Cardiac muscle cell (in vitro differentiated cells and primary cell): Measurements from ENCODE around the gene GRM1. TPM values are rescaled to one million over a fixed set of nuclear protein-coding genes. Genes with fewer than 3 reads are reported as not detected.

Experiments
- DNase-seq, 2 donors: peaks; one replicate each; pipeline versions ENCODE4 v3.0.0 to v3.0.0-alpha.2; 2010 to 2017; ENCODE audit warnings: low read depth in 1 of 2, low spot score in 1 of 2
- H3K27ac ChIP-seq: fragments of 200-600 bp; sonication (generic); 2 replicates; pipeline ENCODE4 v1.5.1; 2016
- H3K27me3 ChIP-seq: fragments of 200-600 bp; sonication (generic); 2 replicates; pipeline ENCODE4 v1.6.0; 2016; ENCODE audit warnings: control low read depth
- H3K36me3 ChIP-seq: fragments of 200-600 bp; sonication (generic); 2 replicates; pipeline ENCODE4 v1.5.1; 2016; ENCODE audit warnings: control low read depth
- H3K4me1 ChIP-seq: fragments of 200-600 bp; sonication (generic); 2 replicates; pipeline ENCODE4 v1.8.1; 2017; ENCODE audit warnings: low read depth, mild to moderate bottlenecking, mixed run types
- H3K4me3 ChIP-seq: fragments of 200-600 bp; sonication (generic); 2 replicates; pipeline ENCODE4 v1.5.1; 2016; ENCODE audit warnings: mild to moderate bottlenecking
- H3K9me3 ChIP-seq: fragments of 200-600 bp; sonication (generic); 2 replicates; pipeline ENCODE4 v1.5.1; 2017; ENCODE audit warnings: low read depth, mild to moderate bottlenecking, control low read depth
- CTCF ChIP-seq: IDR thresholded peaks from 2 replicates; pipeline ENCODE4 v1.5.1; 2012; ENCODE audit warnings: low read depth, mild to moderate bottlenecking, low read length
- polyA plus RNA-seq: library from polyadenylated mRNA; unstranded; fragments of >200 nt; fragmentation: Nextera tagmentation; extraction: Ambion mirVana; gene quantifications from 2 replicates; pipeline ENCODE4 v1.2.1, GENCODE V29; 2016
- total RNA-seq: library from RNA; depleted of rRNA; stranded (reverse); fragments of >200 nt; gene quantifications from 2 replicates; pipeline ENCODE4 v1.2.3, GENCODE V29; 2016

The GRM1 gene
- total RNA-seq (0.42 and 0.54 TPM in 2 replicates), polyA plus RNA-seq (0.35 TPM in 1 of 2 replicates, not detected in the other)

DNA sequence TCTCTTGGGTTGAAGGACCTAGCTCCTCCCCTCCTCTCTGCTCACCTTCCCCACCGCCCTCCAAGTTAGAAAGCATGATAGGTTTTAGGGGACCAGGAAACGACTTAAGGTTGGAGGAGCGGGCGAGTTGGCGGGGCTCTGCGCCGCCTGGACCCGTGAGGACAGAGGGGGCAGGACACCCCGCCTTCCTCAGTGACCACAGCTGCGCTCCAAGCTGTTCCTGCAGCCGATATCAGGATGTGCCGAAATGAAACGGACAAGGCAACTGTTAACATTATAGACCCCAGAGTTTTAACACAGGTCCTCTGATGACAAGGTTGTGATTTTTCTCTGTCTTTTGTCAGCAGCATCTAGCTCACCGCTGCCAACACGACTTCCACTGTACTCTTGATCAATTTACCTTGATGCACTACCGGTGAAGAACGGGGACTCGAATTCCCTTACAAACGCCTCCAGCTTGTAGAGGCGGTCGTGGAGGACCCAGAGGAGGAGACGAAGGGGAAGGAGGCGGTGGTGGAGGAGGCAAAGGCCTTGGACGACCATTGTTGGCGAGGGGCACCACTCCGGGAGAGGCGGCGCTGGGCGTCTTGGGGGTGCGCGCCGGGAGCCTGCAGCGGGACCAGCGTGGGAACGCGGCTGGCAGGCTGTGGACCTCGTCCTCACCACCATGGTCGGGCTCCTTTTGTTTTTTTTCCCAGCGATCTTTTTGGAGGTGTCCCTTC lies at the start of gene GRM1:
TSS of gene GRM1 (plus strand) at position 212 of the 722 bp plus-strand sequence. CDS start at position 668, 456 bp downstream.
- no peaks in the 10 kb centered on the region for H3K4me1 ChIP-seq
- H3K27me3 ChIP-seq, result peaks cover 64% of the 10 kb centered on the region
- no peak for DNase-seq

DNA sequence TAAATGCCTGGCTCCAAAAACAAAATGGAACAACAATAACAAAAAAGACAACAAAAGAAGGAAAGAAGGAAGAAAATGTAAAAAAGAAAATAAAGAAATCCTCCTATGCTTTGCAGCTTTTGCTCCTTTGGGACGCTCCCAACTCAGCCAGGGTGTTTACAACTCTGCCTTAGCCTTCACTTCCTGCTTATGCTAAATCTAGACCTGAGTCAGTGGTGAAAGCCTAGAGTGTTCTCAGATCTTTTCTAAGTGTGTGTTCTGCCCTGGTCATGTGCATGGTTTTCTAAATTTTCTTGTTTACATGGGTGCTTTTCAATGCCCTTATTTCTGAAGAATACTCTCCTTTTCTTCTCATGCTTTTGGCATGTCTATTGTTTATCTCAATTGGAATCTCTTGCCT lies 19.5 kb upstream of the GRM1 start:
- Histone ChIP-seq H3K27ac (no peak overlapping the region), H3K4me3 (no peak overlapping the region), H3K36me3 (no peaks in the 10 kb centered on the region), H3K9me3 (no peaks in the 10 kb centered on the region), H3K27me3 (no peaks in the 10 kb centered on the region), H3K4me1 (no peaks in the 10 kb centered on the region)
- DNase-seq, result no peak
- no peak for TF ChIP-seq CTCF

More for the DNA sequence above, at the start of gene GRM1:
- Histone ChIP-seq H3K36me3 (no peaks in the 10 kb centered on the region), H3K9me3 (no peaks in the 10 kb centered on the region), H3K4me3 (peak within 1 kb of the TSS; percentile 11), H3K27ac (no peak within 1 kb of the TSS)
- no peak for TF ChIP-seq CTCF

DNA sequence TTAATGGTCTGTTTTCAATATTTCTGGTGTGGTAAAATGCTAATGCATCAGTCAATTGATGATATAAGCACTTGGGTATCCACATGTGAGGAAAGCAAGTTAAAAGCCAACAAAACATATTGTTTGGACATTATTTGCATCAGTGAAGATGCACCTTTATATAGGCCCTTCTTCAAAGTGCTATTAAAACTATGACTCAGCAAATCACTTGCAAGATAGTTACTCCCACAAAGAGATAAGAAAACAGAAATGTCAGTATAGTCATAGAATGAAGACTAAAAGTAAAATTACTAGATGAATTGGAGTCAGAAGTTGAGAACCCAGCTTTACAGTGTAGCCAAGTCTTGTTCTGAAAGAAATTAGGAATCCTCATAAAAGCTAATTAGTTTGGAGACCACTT lies 14.6 kb upstream of the GRM1 start:
- Histone ChIP-seq H3K27me3 (no peaks in the 10 kb centered on the region), H3K4me1 (no peaks in the 10 kb centered on the region), H3K27ac (no peak overlapping the region), H3K36me3 (no peaks in the 10 kb centered on the region), H3K9me3 (no peaks in the 10 kb centered on the region), H3K4me3 (no peak overlapping the region)
- DNase-seq, result no peak
- no peak for TF ChIP-seq CTCF

DNA sequence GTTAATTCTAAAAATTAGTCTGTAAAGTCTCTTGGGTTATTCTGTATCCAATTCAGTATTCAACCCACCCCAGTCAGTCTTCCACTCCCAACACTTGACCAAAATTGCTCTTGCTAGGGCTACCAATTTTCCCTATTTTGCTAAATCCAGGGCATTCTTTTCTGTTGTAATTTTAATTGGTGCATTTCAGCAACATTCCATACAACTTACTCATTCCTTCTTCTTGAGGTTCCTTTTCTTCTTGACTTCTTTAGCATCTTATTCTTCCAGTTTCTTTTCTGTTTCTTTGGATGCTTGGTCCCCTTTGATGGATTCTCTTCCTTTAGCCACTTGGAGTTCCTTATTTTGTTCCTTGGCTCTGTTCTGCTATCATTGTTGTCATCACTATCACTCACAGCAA lies 11.2 kb upstream of the GRM1 start:
- Histone ChIP-seq H3K4me1 (no peaks in the 10 kb centered on the region), H3K4me3 (no peak overlapping the region), H3K36me3 (no peaks in the 10 kb centered on the region), H3K9me3 (no peaks in the 10 kb centered on the region), H3K27ac (no peak overlapping the region), H3K27me3 (no peaks in the 10 kb centered on the region)
- no peak for DNase-seq
- TF ChIP-seq CTCF, result no peak

DNA sequence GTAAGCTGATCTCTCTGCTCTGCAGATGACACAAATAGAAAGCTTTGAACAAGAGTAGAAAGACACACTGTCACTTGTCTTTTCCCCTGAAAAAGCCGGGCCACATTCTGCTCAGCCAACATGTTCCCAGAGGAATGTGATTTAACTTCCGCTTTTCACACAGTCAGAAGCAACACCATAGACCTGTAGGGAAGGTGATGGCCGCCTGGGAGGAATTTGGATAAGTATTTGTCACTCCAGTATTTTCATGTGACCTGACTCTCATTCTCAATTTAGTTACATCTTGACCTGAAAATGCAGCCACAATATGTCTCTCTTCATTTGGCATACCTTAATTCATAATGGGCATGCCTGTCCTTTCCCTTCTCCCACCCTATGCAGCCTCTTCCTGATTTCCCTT lies 2.0 kb upstream of the GRM1 start:
- no peaks in the 10 kb centered on the region for H3K9me3 ChIP-seq
- DNase-seq, result no peak
- no peak for TF ChIP-seq CTCF
- no peaks in the 10 kb centered on the region for H3K4me1 ChIP-seq
- peaks cover 52% of the 10 kb centered on the region for H3K27me3 ChIP-seq
- H3K27ac ChIP-seq, result no peak overlapping the region
- no peak overlapping the region for H3K4me3 ChIP-seq
- H3K36me3 ChIP-seq, result no peaks in the 10 kb centered on the region
